ENCODE data around the gene THPO. TPM values are rescaled to one million over a fixed set of nuclear protein-coding genes. Genes with fewer than 3 reads are reported as not detected.

THPO gene
- total and polyA plus RNA-seq, 9 of the 15 experiments (the other 6 are each of a cell fraction or from before 2014, with no cell fraction given): 0.11 to 1.1 (median 0.35) TPM; not detected in 1

DNA sequence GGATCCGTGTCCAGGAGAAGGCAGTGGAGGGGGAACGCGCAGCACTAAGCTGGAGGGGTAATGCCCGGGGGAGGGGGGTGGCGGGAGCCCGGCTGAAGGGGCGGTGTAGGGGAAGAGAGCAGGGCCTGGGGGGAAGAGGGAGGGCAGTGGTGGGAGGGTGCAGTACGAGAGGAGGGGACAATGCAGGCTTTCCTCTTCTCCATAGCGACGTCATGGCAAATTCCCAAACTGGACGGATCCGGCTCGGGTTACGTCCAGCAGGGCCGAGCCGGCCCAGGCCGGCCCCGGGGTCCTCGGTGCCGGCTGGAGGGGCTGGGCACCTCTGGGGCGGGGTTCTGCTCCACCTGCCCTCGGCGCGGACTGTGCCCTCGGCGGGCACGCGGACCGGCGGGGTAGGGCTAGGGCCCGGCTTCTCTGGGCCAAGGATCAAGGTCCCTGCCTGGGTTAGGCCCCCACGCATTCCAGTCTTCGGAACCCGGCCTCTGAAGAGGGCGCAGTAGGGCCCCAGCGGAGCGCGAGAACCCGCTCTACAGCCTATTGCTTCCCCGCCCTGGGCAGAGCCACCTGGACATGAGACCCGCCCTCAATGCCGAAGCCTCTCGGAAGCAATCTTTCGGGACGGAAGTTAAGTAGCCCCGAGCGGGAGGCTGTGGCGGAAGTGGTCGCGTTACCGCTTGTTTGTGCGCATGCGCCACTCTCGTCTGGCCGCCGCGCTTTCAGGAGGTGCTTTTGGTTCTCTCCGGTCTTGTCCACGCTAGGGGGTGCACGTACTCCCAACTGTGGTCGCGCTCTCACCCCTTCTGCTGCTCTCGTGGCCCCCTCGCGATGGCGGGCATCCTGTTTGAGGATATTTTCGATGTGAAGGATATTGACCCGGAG is 15.1 kb downstream of the THPO start (continued):
- TF ChIP-seq, protein P1, sequence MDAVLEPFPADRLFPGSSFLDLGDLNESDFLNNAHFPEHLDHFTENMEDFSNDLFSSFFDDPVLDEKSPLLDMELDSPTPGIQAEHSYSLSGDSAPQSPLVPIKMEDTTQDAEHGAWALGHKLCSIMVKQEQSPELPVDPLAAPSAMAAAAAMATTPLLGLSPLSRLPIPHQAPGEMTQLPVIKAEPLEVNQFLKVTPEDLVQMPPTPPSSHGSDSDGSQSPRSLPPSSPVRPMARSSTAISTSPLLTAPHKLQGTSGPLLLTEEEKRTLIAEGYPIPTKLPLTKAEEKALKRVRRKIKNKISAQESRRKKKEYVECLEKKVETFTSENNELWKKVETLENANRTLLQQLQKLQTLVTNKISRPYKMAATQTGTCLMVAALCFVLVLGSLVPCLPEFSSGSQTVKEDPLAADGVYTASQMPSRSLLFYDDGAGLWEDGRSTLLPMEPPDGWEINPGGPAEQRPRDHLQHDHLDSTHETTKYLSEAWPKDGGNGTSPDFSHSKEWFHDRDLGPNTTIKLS (IDR thresholded peaks at IDR 0.05; ENCODE audit: borderline replicate concordance, low read depth): peak; percentile 68; the same call in 1 of the 2 replicates
- no peak for TF ChIP-seq CEBPG (CRISPR knock-in tag; IDR thresholded peaks at IDR 0.05)
- TF ChIP-seq CEBPG (tag; conservative IDR thresholded peaks at IDR 0.05 in 1 of 2, IDR thresholded peaks at IDR 0.05 in 1 of 2): no peak
- TF ChIP-seq ZNF696 (CRISPR knock-in tag; conservative IDR thresholded peaks at IDR 0.05): no peak
- TF ChIP-seq, protein P2, sequence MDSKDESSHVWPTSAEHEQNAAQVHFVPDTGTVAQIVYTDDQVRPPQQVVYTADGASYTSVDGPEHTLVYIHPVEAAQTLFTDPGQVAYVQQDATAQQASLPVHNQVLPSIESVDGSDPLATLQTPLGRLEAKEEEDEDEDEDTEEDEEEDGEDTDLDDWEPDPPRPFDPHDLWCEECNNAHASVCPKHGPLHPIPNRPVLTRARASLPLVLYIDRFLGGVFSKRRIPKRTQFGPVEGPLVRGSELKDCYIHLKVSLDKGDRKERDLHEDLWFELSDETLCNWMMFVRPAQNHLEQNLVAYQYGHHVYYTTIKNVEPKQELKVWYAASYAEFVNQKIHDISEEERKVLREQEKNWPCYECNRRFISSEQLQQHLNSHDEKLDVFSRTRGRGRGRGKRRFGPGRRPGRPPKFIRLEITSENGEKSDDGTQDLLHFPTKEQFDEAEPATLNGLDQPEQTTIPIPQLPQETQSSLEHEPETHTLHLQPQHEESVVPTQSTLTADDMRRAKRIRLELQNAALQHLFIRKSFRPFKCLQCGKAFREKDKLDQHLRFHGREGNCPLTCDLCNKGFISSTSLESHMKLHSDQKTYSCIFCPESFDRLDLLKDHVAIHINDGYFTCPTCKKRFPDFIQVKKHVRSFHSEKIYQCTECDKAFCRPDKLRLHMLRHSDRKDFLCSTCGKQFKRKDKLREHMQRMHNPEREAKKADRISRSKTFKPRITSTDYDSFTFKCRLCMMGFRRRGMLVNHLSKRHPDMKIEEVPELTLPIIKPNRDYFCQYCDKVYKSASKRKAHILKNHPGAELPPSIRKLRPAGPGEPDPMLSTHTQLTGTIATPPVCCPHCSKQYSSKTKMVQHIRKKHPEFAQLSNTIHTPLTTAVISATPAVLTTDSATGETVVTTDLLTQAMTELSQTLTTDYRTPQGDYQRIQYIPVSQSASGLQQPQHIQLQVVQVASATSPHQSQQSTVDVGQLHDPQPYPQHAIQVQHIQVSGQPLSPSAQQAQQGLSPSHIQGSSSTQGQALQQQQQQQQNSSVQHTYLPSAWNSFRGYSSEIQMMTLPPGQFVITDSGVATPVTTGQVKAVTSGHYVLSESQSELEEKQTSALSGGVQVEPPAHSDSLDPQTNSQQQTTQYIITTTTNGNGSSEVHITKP (IDR thresholded peaks at IDR 0.05; ENCODE audit: partially characterized antibody): peak; percentile 79
- no peak for TF ChIP-seq ZNF695 (CRISPR knock-in tag; IDR thresholded peaks at IDR 0.05)
- TF ChIP-seq SPI1 (IDR thresholded peaks at IDR 0.05; ENCODE audit: borderline replicate concordance, low read depth, low read length): peak; percentile 45; the same call in 1 of the 2 replicates
- peak; percentile 91 for TF ChIP-seq RBFOX2 (IDR thresholded peaks at IDR 0.05; ENCODE audit: low read depth, low read length)
- TF ChIP-seq, protein P3, sequence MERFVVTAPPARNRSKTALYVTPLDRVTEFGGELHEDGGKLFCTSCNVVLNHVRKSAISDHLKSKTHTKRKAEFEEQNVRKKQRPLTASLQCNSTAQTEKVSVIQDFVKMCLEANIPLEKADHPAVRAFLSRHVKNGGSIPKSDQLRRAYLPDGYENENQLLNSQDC (CRISPR knock-in tag; IDR thresholded peaks at IDR 0.05): no peak
- TF ChIP-seq ZNF584 (CRISPR knock-in tag; IDR thresholded peaks at IDR 0.05; ENCODE audit: low read depth): no peak
- no peak for TF ChIP-seq ZNF263 (CRISPR knock-in tag; IDR thresholded peaks at IDR 0.05; ENCODE audit: borderline replicate concordance)
- TF ChIP-seq BRD4 (IDR thresholded peaks at IDR 0.05): no peak
- TF ChIP-seq, protein P4, sequence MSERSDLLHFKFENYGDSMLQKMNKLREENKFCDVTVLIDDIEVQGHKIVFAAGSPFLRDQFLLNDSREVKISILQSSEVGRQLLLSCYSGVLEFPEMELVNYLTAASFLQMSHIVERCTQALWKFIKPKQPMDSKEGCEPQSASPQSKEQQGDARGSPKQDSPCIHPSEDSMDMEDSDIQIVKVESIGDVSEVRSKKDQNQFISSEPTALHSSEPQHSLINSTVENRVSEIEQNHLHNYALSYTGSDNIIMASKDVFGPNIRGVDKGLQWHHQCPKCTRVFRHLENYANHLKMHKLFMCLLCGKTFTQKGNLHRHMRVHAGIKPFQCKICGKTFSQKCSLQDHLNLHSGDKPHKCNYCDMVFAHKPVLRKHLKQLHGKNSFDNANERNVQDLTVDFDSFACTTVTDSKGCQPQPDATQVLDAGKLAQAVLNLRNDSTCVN (CRISPR knock-in tag; IDR thresholded peaks at IDR 0.05): no peak
- TF ChIP-seq BRD9 (IDR thresholded peaks at IDR 0.05; ENCODE audit: low read depth, partially characterized antibody): peak; percentile 57
- TF ChIP-seq FOXJ2 (tag; IDR thresholded peaks at IDR 0.05): no peak; the same call in 1 of the 2 replicates
- TF ChIP-seq, protein P5, sequence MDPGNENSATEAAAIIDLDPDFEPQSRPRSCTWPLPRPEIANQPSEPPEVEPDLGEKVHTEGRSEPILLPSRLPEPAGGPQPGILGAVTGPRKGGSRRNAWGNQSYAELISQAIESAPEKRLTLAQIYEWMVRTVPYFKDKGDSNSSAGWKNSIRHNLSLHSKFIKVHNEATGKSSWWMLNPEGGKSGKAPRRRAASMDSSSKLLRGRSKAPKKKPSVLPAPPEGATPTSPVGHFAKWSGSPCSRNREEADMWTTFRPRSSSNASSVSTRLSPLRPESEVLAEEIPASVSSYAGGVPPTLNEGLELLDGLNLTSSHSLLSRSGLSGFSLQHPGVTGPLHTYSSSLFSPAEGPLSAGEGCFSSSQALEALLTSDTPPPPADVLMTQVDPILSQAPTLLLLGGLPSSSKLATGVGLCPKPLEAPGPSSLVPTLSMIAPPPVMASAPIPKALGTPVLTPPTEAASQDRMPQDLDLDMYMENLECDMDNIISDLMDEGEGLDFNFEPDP (CRISPR knock-in tag; IDR thresholded peaks at IDR 0.05): no peak

Measured in K562 (cell line).